Activated CD8-positive, alpha-beta memory T cell treated with anti-CD3 and anti-CD28 coated beads, Interleukin-2, amount 50 U/mL, for 1 hour (primary cell): ENCODE results near the gene PTRH2.
A peak's percentile ranks its signal among the peaks of the same experiment; 100 is the strongest.
"Not testable (repeated sequence)": the region's sequence is repeated elsewhere in the genome, so short reads cannot be mapped to it uniquely, and the experiment has no call there.

Source experiments
- DNase-seq: peaks from one replicate; pipeline ENCODE4 v3.0.0-alpha.2; 2020; ENCODE audit errors: extremely low read depth

PTRH2 gene

GRCh38 chr17:59707149-59707970 lies at the start of gene PTRH2, which contains the start of gene VMP1:
Gene PTRH2 (minus strand): TSS chr17:59707430. CDS start chr17:59697978, 9,452 bp downstream.
Gene VMP1 (plus strand): TSS chr17:59707654. CDS start chr17:59731447, 23,793 bp downstream.
- peak; percentile 81 for DNase-seq

- no peak for DNase-seq
These were observed 49.1 kb upstream of the PTRH2 start for GRCh38 chr17:59756236-59756818.

GRCh38 chr17:59755069-59755468 lies 47.8 kb upstream of the PTRH2 start:
- DNase-seq, result not testable (repeated sequence)

- no peak for DNase-seq
These were observed 47.3 kb upstream of the PTRH2 start for GRCh38 chr17:59754552-59754951.

- DNase-seq, result peak; percentile 9
These were observed 46.6 kb upstream of the PTRH2 start for GRCh38 chr17:59753522-59754467.

- DNase-seq, result no peak
These were observed 45.7 kb upstream of the PTRH2 start for GRCh38 chr17:59752922-59753321.

- no peak for DNase-seq
These were observed 45.2 kb upstream of the PTRH2 start for GRCh38 chr17:59752446-59752845.

GRCh38 chr17:59751955-59752413 lies 44.8 kb upstream of the PTRH2 start:
- no peak for DNase-seq

- DNase-seq, result no peak
These were observed 41.4 kb upstream of the PTRH2 start for GRCh38 chr17:59748591-59748990.

- no peak for DNase-seq
These were observed 39.7 kb upstream of the PTRH2 start for GRCh38 chr17:59746849-59747445.

- DNase-seq, result no peak
These were observed 37.8 kb upstream of the PTRH2 start for GRCh38 chr17:59745040-59745439.

GRCh38 chr17:59743842-59744241 lies 36.6 kb upstream of the PTRH2 start:
- DNase-seq, result no peak

- no peak for DNase-seq
These were observed 30.1 kb upstream of the PTRH2 start for GRCh38 chr17:59737324-59737723.

- no peak for DNase-seq
These were observed 27.0 kb upstream of the PTRH2 start for GRCh38 chr17:59734226-59734625.

- DNase-seq, result no peak
These were observed 26.5 kb upstream of the PTRH2 start for GRCh38 chr17:59733697-59734096.

GRCh38 chr17:59730268-59730834 lies 23.1 kb upstream of the PTRH2 start:
- no peak for DNase-seq

- DNase-seq, result no peak
These were observed 20.7 kb upstream of the PTRH2 start for GRCh38 chr17:59727817-59728533.

GRCh38 chr17:59725691-59726090 lies 18.5 kb upstream of the PTRH2 start:
- no peak for DNase-seq

GRCh38 chr17:59723607-59724006 lies 16.4 kb upstream of the PTRH2 start:
- DNase-seq, result no peak

- DNase-seq, result no peak
These were observed 15.8 kb upstream of the PTRH2 start for GRCh38 chr17:59723041-59723440.

GRCh38 chr17:59722623-59723022 lies 15.4 kb upstream of the PTRH2 start:
- DNase-seq, result no peak
